Smooth muscle cell (in vitro differentiated cells): ENCODE data around the gene USP5. TPM values are rescaled to one million over a fixed set of nuclear protein-coding genes. Genes with fewer than 3 reads are reported as not detected.

Source experiments
- DNase-seq: peaks from one replicate; lab custom pipeline; 2025; ENCODE audit not compliant: unreplicated experiment; lab: John Stamatoyannopoulos, UW
- H2AFZ ChIP-seq: fragments of 200-600 bp; sonication (generic); 2 replicates; pipeline ENCODE4 v1.6.0; 2016; ENCODE audit warnings: antibody characterized with exemption, low read depth, mild to moderate bottlenecking
- H3F3A ChIP-seq: fragments of 200-600 bp; sonication (generic); 2 replicates; pipeline ENCODE4 v1.6.0; 2017; ENCODE audit warnings: antibody characterized with exemption, low read depth
- H3K27ac ChIP-seq: fragments of 200-600 bp; sonication (generic); 2 replicates; pipeline ENCODE4 v1.5.1; 2016; ENCODE audit warnings: low read depth, mild to moderate bottlenecking
- H3K27me3 ChIP-seq: fragments of 200-600 bp; sonication (generic); 2 replicates; pipeline ENCODE4 v1.6.1; 2016; ENCODE audit warnings: low read depth, mild to moderate bottlenecking
- H3K36me3 ChIP-seq: fragments of 200-600 bp; sonication (generic); 2 replicates; pipeline ENCODE4 v1.5.1; 2016; ENCODE audit warnings: low read depth
- H3K4me1 ChIP-seq: fragments of 200-600 bp; sonication (generic); 2 replicates; pipeline ENCODE4 v1.5.1; 2016; ENCODE audit warnings: low read depth
- H3K4me2 ChIP-seq: fragments of 200-600 bp; sonication (generic); 2 replicates; pipeline ENCODE4 v1.6.0; 2016; ENCODE audit warnings: mild to moderate bottlenecking
- H3K4me3 ChIP-seq: fragments of 200-600 bp; sonication (generic); 2 replicates; pipeline ENCODE4 v1.5.1; 2016; ENCODE audit warnings: mild to moderate bottlenecking
- H3K79me2 ChIP-seq: fragments of 200-600 bp; sonication (generic); 2 replicates; pipeline ENCODE4 v1.6.0; 2016; ENCODE audit warnings: low read depth, mild to moderate bottlenecking
- H3K9ac ChIP-seq: fragments of 200-600 bp; sonication (generic); 2 replicates; pipeline ENCODE4 v1.6.0; 2016; ENCODE audit warnings: low read depth
- H3K9me3 ChIP-seq: fragments of 200-600 bp; sonication (generic); replicated peaks from 2 replicates; pipeline ENCODE4 v1.5.1; 2016; ENCODE audit warnings: low read depth
- H4K20me1 ChIP-seq: fragments of 200-600 bp; sonication (generic); 2 replicates; pipeline ENCODE4 v1.6.0; 2016; ENCODE audit warnings: low read depth
- CTCF ChIP-seq: fragments of 200-600 bp; sonication (generic); IDR thresholded peaks from 2 replicates; pipeline ENCODE4 v1.5.1; 2017; ENCODE audit warnings: borderline replicate concordance, mild to moderate bottlenecking, antibody characterized with exemption; ENCODE audit not compliant: insufficient read depth, poor library complexity, severe bottlenecking
- WGBS: methylation state at CpG from one replicate; pipeline ENCODE4 v1.1.7; 2016; ENCODE audit warnings: low lambda C conversion rate; 5-methylcytosine and 5-hydroxymethylcytosine counted together
- polyA plus RNA-seq: library from polyadenylated mRNA; unstranded; fragments of >200 nt; fragmentation: Nextera tagmentation; extraction: Ambion mirVana; gene quantifications from 2 replicates; pipeline ENCODE4 v1.2.1, GENCODE V29; 2016
- total RNA-seq: library from RNA; depleted of rRNA; stranded (reverse); fragments of >200 nt; gene quantifications from 2 replicates; pipeline ENCODE4 v1.2.3, GENCODE V29; 2014

USP5 gene
- total and polyA plus RNA-seq, 2 experiments from 2014 or later = 51.3 to 64.9 TPM

GRCh38 chr12:6866163-6866919, 14.4 kb downstream of the USP5 start:
- Histone ChIP-seq H3F3A (peaks cover 52% of the 10 kb centered on the region), H2AFZ (no peak overlapping the region), H3K27ac (peak overlapping the region; percentile 76), H3K79me2 (peaks cover 20% of the 10 kb centered on the region), H3K9me3 (no peaks in the 10 kb centered on the region), H3K36me3 (no peaks in the 10 kb centered on the region), H3K4me1 (peaks cover 4% of the 10 kb centered on the region), H3K27me3 (no peaks in the 10 kb centered on the region), H3K9ac (no peak overlapping the region), H3K4me3 (peak overlapping the region; percentile 99), H3K4me2 (peak overlapping the region; percentile 97), H4K20me1 (peaks cover 39% of the 10 kb centered on the region)
- DNase-seq = no peak
- no peak for TF ChIP-seq CTCF
- 74% methylated on average over 18 of the region's 19 CpGs for WGBS

GRCh38 chr12:6866920-6867412, 15.0 kb downstream of the USP5 start:
- DNase-seq = no peak
- Histone ChIP-seq H3K9me3 (no peaks in the 10 kb centered on the region), H4K20me1 (peaks cover 45% of the 10 kb centered on the region), H3K4me2 (peak overlapping the region; percentile 97), H3K27me3 (no peaks in the 10 kb centered on the region), H3K36me3 (no peaks in the 10 kb centered on the region), H3K79me2 (peaks cover 20% of the 10 kb centered on the region), H3K4me1 (peaks cover 6% of the 10 kb centered on the region), H3F3A (peaks cover 57% of the 10 kb centered on the region), H2AFZ (peak overlapping the region; percentile 72), H3K27ac (peak overlapping the region; percentile 76), H3K4me3 (peak overlapping the region; percentile 99), H3K9ac (peak overlapping the region; percentile 52)
- no peak for TF ChIP-seq CTCF
- 7% methylated on average over 33 of the region's 33 CpGs for WGBS

GRCh38 chr12:6867413-6868210, 15.7 kb downstream of the USP5 start, which contains the start of gene TPI1:
Gene TPI1 (plus strand): TSS chr12:6867531. CDS start chr12:6867567, 36 bp downstream.
- Histone ChIP-seq H3K4me2 (peak within 1 kb of the TSS; percentile 97), H3F3A (peaks cover 58% of the 10 kb centered on the region), H3K27me3 (no peaks in the 10 kb centered on the region), H3K9ac (peak within 1 kb of the TSS; percentile 94), H3K36me3 (no peaks in the 10 kb centered on the region), H3K27ac (peak within 1 kb of the TSS; percentile 76), H3K79me2 (peaks cover 20% of the 10 kb centered on the region), H3K4me1 (peaks cover 8% of the 10 kb centered on the region), H2AFZ (peak within 1 kb of the TSS; percentile 72), H4K20me1 (peaks cover 47% of the 10 kb centered on the region), H3K9me3 (no peaks in the 10 kb centered on the region), H3K4me3 (peak within 1 kb of the TSS; percentile 99)
- TF ChIP-seq CTCF = peak; percentile 12
- peak; percentile 68 for DNase-seq
- 2% methylated on average over 59 of the region's 86 CpGs for WGBS
